NT2/D1 (cell line): ENCODE measurements around the gene BOLA1.

Experiments
- SUZ12 ChIP-seq: IDR thresholded peaks from 2 replicates; pipeline ENCODE4 v1.6.1; 2011; ENCODE audit not compliant: insufficient read length, insufficient read depth; ENCODE audit errors: extremely low read depth
- ZNF274 ChIP-seq: IDR thresholded peaks from 2 replicates; pipeline ENCODE4 v1.6.1; 2011; ENCODE audit warnings: mild to moderate bottlenecking, low read depth, low read length

GRCh38 chr1:149929856-149930255, 30.5 kb downstream of the BOLA1 start:
- TF ChIP-seq ZNF274 = no peak
- TF ChIP-seq SUZ12 = no peak
